K562 (cell line): ENCODE data around the gene SLX9.

Experiments
- ATF7 ChIP-seq: fragments of 450-650 bp; IDR thresholded peaks from 2 replicates; pipeline ENCODE4 v1.7.1; 2014; ENCODE audit warnings: mild to moderate bottlenecking, moderate library complexity
- BHLHE40 ChIP-seq: IDR thresholded peaks from 2 replicates; pipeline ENCODE4 v1.6.1; 2011; ENCODE audit warnings: low read length, improper control_type of control experiment
- MAFG ChIP-seq: fragments of 450-650 bp; conservative IDR thresholded peaks from 2 replicates; pipeline ENCODE4 v1.6.1; 2016; ENCODE audit warnings: missing genetic modification characterization, missing compliant biosample characterization
- NFIC ChIP-seq: fragments of 450-650 bp; IDR thresholded peaks from 2 replicates; pipeline ENCODE4 v1.6.1; 2017; ENCODE audit warnings: mild to moderate bottlenecking, inconsistent platforms
- POLR2A ChIP-seq: fragments of 450-650 bp; conservative IDR thresholded peaks from 2 replicates; pipeline ENCODE4 v1.6.1; 2016
- RCOR1 ChIP-seq, 2 experiments: IDR thresholded peaks; 2 replicates each; pipeline ENCODE4 v1.6.1; 2012; ENCODE audit warnings: low read depth in 2 of 2, low read length in 2 of 2, borderline replicate concordance in 1 of 2, improper control_type of control experiment in 1 of 2
- TF ChIP-seq, protein P1 (sequence below): sonication (generic); formaldehyde crosslinking; IDR thresholded peaks from 2 replicates; pipeline ENCODE4 v1.5.0; 2020; ENCODE audit warnings: missing genetic modification reagents
- TF ChIP-seq, protein P2 (sequence below), 3 experiments: IDR thresholded peaks in 2 of 3; conservative IDR thresholded peaks in 1 of 3; 2 replicates each; pipeline ENCODE4 v1.5.1; 2011 to 2012; ENCODE audit warnings: low read length in 3 of 3, mild to moderate bottlenecking in 3 of 3, control low read depth in 2 of 3, improper control_type of control experiment in 1 of 3, inconsistent platforms in 1 of 3, low read depth in 1 of 3, mixed read lengths in 1 of 3, moderate library complexity in 1 of 3; ENCODE audit not compliant: insufficient read depth in 2 of 3
- TF ChIP-seq, protein P3 (sequence below), 3 experiments: fragments of 200-800 bp in 1 of 3; fragments of 250-450 bp in 1 of 3; fragments of 450-650 bp in 1 of 3; sonication (Bioruptor Pico) in 1 of 3; sonication (Bioruptor generic) in 1 of 3; formaldehyde crosslinking in 1 of 3; IDR thresholded peaks; 2 replicates each; pipeline versions ENCODE4 v1.6.1 to v1.8.0; 2016 to 2022; ENCODE audit warnings: mild to moderate bottlenecking in 2 of 3, missing genetic modification characterization in 2 of 3, missing compliant biosample characterization in 1 of 3, moderate library complexity in 1 of 3
- TF ChIP-seq, protein P4 (sequence below): fragments of 250-450 bp; sonication (Bioruptor Pico); IDR thresholded peaks from 2 replicates; pipeline ENCODE4 v1.5.0; 2020; ENCODE audit warnings: mild to moderate bottlenecking, borderline replicate concordance

DNA sequence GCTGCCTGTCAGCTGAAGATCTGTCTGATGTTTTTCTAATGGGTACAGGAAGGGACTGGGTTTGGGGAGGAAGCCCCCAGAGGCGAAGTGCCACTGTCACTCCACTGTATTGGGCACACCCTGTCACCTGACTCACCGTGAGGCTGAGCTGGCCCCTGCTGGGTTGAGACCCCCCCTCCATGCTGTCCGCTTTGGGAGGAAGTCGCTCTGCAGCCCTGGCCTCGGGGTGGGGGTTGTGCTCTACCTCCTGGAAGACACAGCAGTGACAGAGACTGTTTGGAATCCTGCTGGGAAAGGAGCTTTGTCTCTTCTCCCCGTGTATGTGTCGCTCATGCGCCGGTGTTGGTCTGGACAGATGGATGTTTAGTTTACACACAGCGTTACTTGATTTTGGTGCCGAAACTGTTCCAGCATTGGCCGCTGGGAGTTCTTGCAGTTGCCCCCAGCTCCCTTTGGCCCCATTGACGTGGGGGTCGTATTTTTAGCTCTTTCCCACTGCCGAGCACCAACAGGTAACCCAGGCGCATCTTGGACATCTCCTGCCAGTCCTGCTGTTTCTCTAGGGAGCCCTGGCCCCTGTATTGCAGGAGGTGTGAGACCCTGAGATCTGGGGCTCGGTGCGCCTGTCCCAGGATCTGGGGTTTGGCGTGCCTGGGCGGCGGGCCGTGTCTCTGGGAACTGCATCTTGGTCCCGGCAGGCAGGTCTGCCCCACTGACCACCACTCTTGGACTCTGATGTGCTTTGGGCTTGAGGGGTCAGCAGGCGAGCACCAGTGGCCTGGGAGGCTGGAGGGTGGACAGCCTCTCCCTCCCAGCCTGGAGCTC is 30.3 kb downstream of the SLX9 start:
- TF ChIP-seq, protein P1, sequence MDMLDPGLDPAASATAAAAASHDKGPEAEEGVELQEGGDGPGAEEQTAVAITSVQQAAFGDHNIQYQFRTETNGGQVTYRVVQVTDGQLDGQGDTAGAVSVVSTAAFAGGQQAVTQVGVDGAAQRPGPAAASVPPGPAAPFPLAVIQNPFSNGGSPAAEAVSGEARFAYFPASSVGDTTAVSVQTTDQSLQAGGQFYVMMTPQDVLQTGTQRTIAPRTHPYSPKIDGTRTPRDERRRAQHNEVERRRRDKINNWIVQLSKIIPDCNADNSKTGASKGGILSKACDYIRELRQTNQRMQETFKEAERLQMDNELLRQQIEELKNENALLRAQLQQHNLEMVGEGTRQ (CRISPR knock-in tag) = no peak
- TF ChIP-seq MAFG (tag) (no peak), RCOR1 (IDR thresholded peaks at IDR 0.05; ENCODE audit: borderline replicate concordance in 1 of 2, low read depth in 2 of 2, low read length in 2 of 2) (no peak), ATF7 (no peak), BHLHE40 (no peak), NFIC (no peak), POLR2A (0 out of 2 replicates have a peak, but pooled peaks have one; percentile 23)
- TF ChIP-seq, protein P2, sequence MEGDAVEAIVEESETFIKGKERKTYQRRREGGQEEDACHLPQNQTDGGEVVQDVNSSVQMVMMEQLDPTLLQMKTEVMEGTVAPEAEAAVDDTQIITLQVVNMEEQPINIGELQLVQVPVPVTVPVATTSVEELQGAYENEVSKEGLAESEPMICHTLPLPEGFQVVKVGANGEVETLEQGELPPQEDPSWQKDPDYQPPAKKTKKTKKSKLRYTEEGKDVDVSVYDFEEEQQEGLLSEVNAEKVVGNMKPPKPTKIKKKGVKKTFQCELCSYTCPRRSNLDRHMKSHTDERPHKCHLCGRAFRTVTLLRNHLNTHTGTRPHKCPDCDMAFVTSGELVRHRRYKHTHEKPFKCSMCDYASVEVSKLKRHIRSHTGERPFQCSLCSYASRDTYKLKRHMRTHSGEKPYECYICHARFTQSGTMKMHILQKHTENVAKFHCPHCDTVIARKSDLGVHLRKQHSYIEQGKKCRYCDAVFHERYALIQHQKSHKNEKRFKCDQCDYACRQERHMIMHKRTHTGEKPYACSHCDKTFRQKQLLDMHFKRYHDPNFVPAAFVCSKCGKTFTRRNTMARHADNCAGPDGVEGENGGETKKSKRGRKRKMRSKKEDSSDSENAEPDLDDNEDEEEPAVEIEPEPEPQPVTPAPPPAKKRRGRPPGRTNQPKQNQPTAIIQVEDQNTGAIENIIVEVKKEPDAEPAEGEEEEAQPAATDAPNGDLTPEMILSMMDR (IDR thresholded peaks at IDR 0.05 in 2 of 3, conservative IDR thresholded peaks at IDR 0.05 in 1 of 3; ENCODE audit: insufficient read depth in 2 of 3, low read depth in 1 of 3, low read length in 3 of 3) = no peak
- TF ChIP-seq, protein P3, sequence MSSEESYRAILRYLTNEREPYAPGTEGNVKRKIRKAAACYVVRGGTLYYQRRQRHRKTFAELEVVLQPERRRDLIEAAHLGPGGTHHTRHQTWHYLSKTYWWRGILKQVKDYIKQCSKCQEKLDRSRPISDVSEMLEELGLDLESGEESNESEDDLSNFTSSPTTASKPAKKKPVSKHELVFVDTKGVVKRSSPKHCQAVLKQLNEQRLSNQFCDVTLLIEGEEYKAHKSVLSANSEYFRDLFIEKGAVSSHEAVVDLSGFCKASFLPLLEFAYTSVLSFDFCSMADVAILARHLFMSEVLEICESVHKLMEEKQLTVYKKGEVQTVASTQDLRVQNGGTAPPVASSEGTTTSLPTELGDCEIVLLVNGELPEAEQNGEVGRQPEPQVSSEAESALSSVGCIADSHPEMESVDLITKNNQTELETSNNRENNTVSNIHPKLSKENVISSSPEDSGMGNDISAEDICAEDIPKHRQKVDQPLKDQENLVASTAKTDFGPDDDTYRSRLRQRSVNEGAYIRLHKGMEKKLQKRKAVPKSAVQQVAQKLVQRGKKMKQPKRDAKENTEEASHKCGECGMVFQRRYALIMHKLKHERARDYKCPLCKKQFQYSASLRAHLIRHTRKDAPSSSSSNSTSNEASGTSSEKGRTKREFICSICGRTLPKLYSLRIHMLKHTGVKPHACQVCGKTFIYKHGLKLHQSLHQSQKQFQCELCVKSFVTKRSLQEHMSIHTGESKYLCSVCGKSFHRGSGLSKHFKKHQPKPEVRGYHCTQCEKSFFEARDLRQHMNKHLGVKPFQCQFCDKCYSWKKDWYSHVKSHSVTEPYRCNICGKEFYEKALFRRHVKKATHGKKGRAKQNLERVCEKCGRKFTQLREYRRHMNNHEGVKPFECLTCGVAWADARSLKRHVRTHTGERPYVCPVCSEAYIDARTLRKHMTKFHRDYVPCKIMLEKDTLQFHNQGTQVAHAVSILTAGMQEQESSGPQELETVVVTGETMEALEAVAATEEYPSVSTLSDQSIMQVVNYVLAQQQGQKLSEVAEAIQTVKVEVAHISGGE (CRISPR knock-in tag; IDR thresholded peaks at IDR 0.05) = no peak
- TF ChIP-seq, protein P4, sequence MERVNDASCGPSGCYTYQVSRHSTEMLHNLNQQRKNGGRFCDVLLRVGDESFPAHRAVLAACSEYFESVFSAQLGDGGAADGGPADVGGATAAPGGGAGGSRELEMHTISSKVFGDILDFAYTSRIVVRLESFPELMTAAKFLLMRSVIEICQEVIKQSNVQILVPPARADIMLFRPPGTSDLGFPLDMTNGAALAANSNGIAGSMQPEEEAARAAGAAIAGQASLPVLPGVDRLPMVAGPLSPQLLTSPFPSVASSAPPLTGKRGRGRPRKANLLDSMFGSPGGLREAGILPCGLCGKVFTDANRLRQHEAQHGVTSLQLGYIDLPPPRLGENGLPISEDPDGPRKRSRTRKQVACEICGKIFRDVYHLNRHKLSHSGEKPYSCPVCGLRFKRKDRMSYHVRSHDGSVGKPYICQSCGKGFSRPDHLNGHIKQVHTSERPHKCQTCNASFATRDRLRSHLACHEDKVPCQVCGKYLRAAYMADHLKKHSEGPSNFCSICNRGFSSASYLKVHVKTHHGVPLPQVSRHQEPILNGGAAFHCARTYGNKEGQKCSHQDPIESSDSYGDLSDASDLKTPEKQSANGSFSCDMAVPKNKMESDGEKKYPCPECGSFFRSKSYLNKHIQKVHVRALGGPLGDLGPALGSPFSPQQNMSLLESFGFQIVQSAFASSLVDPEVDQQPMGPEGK (CRISPR knock-in tag) = no peak
